H4 (cell line): Measurements from ENCODE around the gene GLB1L2. TPM values are rescaled to one million over a fixed set of nuclear protein-coding genes. Genes with fewer than 3 reads are reported as not detected.

ENCODE experiments used
- DNase-seq: peaks from one replicate; pipeline ENCODE4 v3.0.0-alpha.2; 2015; ENCODE audit warnings: low spot score
- total RNA-seq: library from RNA; depleted of rRNA; stranded (reverse); fragments of >200 nt; shearing (Covaris generic); gene quantifications from 2 replicates; pipeline ENCODE4 v1.2.3, GENCODE V29; 2014

Gene GLB1L2
- total RNA-seq, 1 experiment from 2014 or later, result 17.0 TPM

DNA sequence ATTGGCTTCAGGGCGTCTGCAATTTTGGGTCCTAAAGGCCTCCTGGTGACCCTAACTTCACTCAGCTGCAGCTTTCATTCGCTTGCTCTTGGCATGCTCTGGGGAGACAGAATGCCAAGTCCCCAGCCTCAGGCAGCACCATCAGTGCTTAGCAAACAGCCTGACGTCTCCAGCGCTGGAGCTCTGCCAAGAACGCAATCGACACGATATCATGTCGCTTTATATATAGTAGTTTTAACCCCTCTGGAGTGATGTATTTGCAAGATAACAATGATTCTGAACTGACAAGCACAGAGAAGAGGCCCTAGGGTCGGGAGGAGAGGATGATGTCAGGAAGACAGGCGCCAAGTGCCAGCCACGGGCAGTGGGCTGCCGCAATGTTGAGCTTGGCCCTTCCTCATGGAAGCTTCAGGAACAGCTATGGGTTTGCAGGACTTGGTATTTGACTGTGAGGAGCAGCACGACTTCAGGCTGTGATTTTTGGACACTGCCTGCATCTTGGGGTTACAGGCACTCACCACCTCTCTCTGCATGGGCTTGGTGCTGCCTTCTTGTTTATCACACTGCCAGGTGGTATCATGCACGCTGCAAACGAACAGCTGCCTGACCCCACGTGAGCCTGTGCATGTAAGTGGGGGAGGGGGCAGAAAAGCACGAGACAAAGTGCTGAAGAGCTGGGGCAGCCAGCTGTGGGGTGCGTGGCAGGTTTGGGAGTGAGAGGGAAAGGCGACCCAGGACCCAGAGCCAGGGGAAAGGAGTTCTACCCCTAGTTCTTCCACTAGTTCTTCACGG lies 54.2 kb downstream of the GLB1L2 start:
- no peak for DNase-seq

DNA sequence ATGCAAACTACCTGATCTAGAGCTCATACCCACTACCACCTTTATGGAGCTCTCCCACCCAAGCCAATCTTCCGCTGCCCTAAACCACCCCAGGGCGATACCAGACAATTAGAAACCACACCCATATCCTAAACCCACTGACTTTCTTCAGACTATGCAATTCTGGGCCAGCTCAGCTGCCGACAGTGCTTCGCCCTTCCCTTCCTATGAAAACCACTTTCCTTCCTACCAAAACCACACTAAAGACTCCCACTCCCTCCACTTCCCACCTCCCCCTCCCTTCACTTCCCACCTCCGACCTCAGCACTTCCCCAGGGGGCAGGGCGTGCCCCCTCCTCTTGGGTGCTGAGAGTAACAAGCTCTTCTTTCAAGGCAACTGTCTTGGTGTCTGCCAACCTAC lies 55.2 kb downstream of the GLB1L2 start:
- DNase-seq, result no peak

DNA sequence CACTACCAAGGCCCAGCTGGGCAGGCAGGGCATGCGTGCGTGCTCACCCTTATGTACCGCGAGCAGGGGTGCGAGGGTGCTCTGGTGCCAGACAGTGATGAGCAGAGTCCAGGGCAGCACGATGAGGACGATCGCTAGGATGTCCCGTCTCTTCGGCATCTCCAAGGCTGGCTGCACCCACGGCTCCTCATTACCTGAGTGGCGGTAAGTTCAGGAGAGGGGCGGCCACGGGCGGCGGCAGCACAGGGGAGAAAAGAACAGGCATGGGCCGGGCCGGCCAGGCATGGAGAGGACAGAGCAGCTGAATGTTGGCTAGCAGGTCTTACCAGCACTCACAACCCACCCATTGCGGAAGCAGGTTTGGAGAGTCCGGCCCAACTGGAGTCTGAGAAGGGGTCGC lies 55.7 kb downstream of the GLB1L2 start:
- no peak for DNase-seq

DNA sequence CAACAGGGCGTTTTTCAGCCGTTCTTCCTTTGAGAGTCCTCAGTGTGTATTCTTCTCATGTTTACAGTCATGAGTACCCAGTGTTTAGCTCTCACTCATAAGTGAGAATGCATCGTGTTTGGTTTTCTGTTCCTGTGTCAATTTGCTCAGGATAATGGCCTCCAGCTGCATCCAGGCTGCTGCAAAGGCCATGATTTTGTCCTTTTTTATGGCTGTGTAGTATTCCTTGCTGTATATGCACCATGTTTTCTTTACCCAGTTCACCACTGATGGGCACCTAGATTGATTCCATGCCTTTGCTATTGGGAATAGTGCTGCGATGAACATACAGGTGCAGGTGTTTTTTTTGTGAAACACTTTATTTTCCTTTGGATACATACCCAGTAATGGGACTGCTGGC lies 56.8 kb downstream of the GLB1L2 start:
- no peak for DNase-seq

DNA sequence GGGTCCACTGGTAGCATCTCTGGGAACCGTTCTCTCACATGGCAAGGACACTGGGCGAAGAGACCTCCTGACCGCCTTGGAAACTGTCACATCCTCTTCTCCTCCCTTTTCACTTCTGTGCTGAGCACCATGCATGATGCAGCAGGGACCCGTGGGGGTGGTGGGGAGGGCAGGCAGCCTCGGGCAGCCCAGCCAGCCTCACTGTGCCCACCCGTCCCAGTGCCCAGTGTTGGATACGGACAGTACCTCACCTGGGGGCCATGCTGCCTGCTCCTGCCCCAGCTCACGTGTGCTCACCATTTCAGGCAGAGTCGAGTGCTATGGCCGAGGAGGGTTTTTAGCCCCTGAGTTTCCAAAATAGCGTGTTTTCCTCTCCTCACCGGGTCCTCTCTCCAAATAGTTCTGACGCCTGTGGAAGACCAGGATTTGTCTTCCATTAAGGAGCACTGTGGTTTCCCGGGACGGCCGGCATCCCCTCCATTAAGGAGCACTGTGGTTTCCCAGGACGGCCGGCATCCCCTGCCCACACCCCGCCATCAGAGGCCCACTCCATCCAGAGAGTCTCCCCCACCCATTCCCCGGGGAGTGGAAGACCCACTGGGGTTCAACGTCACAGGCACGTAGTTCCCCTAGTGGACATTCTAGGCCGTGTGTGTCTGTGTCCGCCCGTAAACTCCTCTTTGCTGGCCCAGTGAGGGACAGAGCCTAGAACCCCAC lies 57.8 kb downstream of the GLB1L2 start:
- no peak for DNase-seq

DNA sequence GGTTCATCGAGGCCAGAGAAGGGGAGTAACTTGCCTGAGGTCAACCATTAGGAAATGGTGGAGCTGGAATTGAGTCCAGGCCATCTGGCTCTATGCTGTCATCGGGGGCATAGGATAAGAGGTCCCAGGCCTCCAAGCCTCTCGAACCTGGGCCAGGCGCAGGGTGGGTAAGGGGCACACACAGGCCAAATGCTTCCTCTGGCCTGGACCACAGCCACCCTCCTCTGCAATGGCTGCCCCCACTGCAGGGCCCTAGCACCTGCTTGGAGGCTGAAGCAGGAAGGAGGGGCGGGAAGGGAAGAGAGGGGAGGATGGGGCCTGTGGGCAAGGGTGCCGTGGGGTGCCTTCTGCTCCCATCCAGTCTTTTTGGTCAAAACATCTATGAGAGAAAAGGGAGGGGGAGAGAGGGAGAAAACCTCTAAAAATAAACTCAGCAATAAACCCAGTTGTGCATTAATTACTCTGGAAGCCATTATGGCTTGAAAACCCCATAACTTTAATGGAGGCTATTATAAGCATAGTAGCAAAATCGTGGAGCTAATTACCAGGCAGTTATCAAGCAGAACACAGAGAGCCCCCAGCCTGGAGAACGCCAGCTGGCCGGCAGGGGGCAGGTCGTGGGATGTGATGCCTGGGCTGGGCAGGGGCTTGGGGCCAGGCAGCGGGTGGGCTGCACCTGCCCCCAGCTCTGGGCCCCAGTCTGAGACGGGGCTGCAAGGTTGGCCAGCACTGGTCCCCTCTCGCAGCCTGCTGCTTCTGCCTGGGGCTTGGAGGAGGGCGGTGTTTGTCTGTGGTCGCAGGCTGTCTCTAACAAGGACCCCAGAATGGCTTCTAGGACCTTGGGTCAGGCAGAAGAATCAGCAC lies 59.1 kb downstream of the GLB1L2 start:
- no peak for DNase-seq

DNA sequence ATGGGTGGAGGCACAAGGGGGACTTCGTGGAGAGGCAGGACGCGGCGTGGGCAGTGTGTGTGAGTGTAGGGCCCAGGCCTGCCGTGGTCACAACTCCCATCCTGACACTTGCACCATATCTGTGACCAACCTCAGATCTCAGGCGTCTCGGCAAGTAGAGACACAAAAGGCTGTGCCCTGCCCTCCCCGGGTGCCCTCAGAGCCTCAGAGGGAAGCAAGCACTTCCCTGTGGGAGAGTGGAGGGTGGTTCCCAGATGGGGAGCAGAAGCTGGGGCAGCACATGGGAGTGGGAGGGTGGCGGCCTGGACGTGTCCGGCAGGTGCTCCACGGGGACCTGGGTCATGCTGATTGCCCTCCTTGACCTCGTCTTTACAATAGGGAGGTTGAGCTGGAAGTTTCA lies 59.9 kb downstream of the GLB1L2 start:
- no peak for DNase-seq

DNA sequence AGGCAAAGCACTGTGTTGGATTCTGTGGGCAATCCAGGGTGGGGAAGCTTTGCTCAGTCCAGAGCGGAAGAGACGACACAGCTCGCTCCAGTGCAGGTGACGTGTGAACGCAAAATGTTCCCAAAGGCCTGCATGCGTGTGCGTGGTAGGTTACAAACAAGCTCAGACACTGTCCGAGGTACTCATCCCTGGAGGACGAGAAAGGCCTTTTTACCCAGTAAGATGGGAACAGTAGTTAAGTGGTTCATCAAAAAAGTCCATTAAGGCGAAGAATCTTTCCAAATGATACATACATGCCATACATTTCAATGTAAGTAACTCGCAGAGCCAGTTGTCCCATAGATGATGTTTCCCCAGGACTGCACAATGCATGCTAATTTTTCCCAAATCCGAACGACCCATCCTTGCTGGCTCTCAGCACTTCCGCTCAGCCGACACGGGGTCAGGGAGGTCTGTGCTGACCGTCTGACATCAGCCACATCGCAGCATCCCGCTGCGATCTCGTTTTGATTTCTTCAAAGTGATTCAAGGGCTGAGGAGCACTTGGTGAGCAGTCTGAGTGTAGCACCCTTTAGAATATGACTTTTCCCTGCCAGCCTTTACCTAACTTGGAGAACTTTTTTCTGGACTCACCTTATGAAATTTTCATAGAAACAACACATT lies 61.3 kb downstream of the GLB1L2 start:
- no peak for DNase-seq

DNA sequence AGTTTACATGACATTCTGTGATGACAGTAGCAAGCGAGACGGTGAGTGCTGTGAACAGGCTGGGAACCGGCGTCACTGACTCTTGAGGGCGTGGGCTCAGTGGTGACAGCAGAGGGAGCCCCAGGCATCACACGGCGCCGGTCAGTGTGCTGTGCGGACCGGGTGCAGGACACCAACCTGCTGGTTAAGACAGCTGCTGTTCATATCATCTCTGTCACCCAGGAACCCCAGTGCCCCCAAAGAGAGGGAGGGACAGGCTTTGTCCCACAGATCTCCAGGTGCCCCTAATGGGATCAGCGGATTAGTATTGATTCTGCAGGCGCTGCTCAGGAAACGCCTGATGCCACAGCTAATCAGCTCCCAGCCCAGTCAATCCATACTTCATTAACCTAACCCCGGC lies 61.9 kb downstream of the GLB1L2 start:
- DNase-seq, result no peak

DNA sequence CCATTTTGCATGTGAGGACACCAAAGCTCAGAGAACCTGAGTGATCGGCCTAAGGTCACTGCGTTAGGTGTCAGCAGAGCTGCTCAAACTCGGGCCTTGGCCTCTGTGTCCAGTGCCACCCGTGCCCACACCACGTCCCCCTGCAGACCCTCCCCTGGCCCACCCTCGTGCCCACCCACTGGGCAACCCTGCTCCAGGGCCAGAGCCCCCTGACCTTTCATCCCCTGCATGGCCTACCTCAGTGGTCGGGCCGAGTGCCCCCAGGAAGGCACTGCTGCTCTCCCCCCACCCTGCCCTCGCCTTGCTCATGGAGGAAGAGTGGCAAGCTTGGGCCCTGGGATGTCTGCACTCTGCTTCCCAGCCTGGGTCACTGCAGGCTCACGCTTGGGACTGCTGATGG lies 62.5 kb downstream of the GLB1L2 start:
- DNase-seq, result no peak

DNA sequence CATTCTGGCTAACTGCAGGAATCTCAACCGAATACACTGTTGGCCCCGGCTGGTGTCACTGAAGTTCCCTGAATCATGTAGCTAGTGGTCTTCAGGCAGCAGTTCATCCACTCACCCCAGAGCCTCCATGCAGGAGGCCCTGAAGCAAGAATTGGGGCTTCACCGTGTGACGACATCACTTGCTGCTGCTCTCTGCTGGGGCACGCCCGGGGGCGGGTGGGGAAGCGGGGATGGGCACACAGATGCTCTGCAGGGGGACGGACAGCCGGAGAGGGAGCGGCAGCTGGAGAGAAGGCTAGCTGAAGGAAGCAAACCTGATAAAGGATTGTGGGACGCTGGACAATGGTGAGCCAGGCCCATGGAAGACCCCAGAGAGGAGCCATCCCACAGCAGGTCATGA lies 63.2 kb downstream of the GLB1L2 start:
- no peak for DNase-seq

DNA sequence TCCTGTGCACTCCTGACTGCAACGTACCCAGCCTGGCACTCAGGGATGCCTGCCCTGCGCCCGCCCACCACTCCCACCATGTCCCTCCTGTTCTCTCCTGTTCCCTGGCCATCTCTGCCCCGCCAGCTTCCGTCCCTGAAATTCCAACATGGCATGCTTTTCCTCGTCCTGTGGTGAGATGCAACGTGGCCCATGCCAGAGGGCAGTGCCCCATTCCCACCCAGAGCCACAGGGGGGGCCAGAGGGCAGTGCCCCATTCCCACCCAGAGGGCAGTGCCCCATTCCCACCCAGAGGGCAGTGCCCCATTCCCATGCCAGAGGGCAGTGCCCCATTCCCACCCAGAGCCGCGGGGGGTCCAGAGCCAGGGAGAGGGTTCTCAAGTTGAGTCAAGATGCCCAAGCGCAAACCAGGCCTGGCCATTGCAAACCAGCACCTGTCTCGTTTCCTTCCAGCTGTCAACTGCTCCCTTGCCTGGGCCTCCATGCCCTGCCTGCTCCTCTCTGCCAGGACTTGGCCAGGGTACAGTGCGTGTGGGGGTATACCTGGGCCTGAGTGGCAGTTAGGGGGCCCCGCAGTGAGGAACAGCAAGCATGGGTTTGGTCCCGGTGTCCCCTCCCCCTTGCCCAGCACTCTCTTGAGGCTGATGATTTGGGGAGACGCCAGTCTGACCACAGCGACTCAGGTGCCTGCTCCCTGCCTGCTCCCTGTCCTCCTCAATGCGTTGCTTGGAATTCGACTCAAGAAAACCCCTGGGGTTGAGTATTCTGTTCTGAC lies 65.7 kb downstream of the GLB1L2 start:
- DNase-seq, result no peak

DNA sequence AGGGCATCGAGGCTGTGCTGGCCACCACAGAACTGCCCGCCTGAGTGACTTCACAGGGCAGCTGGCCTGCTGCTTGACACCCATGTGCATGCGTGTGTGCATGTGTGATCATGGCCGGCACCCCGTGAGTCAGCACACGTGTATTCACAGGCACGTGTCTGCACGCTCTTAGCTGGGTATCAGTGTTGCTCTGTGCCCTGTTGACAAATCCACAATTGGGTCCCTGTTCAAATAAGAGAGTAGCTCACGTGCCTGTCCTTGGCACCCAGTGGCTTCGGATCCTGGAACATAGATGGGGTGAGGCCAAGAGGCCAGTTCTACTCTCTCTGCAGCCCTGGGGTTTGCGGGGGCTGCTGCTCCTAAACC lies 66.3 kb downstream of the GLB1L2 start:
- no peak for DNase-seq

DNA sequence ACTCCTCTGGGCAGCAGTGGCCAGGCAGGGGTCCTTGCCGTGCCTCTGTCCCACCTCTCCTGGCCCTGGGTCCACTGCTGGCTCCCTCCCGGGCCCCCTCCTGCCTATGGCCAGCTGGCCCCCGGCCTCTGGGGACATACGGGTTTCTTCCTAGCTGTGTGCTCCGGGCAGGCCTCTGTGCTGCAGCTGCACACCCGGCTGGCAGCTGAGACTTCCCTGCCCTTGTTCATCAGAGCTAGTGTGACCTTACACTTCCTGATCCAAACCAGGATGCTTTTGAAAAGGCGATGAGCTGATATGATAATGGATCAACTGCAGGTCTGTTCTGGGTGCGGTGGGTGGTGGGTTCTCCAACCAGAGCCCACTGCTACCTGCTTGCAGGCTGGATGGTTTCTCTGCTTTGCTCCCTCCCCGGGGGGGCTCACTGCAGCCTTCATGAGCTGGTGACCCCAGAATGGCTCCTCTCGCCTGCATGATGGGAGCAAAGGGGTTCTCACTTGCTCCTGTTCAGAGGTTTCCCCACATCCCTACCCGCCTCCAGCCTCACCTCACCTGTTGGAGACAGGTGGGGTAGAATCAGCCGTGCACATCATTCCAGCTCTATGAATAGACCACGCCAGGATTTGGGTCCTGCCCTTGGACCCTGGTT lies 67.0 kb downstream of the GLB1L2 start:
- no peak for DNase-seq

DNA sequence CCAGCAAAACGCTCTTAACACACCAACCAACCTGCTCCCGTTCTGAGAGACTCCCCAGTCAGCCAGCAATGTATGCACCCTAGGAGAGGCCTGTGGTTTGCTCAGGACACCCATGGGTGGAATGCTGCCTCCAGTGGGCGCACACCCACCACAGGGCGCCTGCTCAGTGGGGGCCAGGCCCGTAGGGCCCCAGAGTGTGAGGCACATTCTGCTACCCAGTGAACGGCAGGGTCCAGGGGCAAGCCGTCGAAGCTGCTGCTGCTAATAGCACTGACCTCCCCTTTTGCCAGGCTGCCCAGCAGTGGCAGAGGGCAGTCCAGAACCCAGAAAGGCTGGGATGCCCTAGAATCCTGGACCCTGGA lies 67.5 kb downstream of the GLB1L2 start:
- DNase-seq, result no peak

DNA sequence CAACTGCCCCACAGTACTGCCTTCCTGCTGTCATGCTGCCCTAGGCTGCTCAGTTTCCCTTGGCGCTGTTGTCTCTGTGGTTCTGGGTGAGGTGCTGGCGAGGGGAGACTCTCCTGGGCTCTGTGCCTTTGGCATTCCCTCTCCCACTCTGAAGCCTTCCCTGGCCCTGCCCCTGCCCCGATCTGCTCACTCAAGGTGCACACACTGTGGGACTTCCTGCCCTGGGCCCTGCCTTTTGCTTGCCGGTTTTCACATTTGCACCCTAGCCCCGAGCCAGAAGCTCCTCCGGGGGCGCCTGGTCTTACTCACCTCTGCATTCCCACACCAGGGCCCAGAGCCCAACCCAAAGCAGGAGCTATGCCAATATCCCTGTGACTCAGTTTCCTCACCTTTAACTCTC lies 68.2 kb downstream of the GLB1L2 start:
- no peak for DNase-seq

DNA sequence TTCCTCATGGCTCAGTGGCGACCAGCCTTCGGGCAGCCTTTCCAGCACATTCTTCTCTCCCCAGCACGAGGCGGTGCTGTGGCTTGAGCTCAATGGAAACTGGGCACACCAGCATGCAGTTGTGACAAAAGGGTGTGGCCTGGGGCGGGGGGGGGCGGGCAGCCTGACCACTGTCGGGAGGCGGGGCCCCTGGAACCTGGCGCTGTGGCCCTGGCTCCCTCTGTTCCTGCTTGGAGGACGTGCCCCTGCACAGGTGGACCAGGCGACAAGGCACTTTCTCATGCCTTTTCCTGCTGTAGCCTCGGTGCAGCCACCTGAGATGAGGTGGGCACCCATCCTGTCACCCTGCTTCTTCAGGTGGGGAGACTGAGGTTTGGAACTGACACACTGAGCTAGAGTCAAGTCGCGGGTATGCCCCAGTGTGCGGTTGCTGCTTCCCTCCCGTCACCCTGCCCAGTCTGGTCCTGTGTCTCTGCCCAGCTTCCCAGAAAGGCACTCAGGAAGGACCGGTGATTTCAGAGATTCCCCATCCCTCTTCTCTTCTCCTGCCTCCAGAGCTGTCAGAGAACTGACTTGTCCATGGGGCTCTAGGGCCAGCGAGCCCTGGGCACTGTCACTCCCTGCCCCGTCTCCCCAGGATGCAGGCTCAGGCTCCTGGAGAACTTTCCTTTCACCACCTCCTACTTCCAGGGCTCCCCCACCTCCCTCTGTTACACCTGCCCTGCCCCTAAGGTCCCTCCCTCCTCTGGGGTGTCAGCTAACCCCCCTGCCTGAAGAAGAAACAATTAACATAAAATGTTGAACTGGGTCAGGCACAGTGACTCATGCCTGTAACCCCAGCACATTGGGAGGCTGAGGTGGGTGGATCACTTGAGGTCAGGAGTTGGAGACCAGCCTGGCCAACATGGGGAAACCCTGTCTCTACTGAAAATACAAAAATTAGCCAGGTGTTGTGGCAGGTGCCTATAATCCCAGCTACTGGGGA lies 70.3 kb downstream of the GLB1L2 start:
- no peak for DNase-seq

DNA sequence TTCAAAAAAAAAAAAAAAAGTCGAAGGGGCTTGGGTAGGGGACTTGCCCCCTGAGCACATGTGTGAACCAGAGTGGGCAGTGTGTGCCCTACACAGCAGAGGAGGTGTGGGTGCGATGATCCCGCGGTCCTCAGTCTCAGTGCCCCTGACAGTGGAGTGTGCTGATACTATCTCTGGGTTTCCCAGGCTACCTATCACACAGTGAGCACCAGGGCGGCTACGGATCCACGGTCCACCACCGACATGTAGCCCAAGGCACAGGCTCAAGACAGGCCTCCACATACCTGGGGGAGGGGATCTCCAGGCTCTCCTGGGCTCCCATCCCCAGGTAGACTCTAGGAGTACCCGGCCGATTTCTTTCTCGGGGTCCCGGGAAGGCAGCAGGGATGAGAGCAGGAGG lies 71.1 kb downstream of the GLB1L2 start:
- DNase-seq, result no peak

DNA sequence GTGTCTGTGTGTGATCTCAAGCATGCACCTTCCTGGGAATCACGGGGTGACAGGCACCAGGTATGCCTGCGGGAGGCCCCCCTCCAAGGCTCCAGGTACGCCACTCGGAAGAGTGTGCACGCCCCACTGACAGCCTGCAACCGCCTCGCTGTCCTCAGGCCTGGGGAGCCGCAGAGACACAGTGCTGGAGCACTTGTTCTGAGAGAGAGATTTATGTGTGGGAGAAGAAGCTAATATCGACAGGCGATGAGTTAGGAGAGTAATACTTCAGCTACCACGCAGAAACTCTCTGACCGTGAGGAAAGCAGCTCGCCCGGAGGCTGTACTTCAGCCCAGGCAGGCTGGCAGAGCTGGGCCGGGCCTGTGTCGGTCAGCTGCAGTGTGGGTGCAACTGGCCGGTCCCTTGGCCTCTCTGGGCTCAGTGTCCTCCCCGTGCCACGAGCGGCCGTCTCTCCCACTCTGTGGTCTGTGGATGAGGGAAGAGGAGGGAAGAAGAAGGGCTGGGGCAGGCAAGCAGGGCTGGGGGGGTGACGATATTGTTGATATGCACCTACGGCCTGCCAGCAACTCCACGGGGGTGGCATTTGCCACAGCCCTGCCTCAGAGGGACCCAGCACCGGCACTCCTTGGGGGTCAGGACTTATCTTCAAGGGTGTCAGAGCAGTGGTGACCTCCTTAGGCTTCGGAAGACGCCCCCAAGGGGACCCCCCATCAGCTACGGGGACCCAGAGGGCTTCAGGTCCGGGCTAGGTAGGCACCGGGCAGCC lies 73.0 kb downstream of the GLB1L2 start:
- no peak for DNase-seq
